ENCODE data around the gene HMGCR. TPM values are rescaled to one million over a fixed set of nuclear protein-coding genes. Genes with fewer than 3 reads are reported as not detected.

Gene HMGCR
- total RNA-seq, 1 experiment from 2014 or later = 22.0 TPM

GRCh38 chr5:75384218-75384617, 47.2 kb downstream of the HMGCR start:
- Histone ChIP-seq H3K4me3 (ENCODE audit: low read length) (no peak overlapping the region), H3K4me1 (ENCODE audit: insufficient read depth, low read length) (no peaks in the 10 kb centered on the region; the same call in 1 of the 2 replicates), H3F3A (ENCODE audit: low read length, unreplicated experiment) (no peaks in the 10 kb centered on the region), H3K27me3 (ENCODE audit: low read length) (no peaks in the 10 kb centered on the region), H2AFZ (ENCODE audit: low read length) (no peak overlapping the region), H3K9me3 (ENCODE audit: low read length) (no peaks in the 10 kb centered on the region), H4K20me1 (ENCODE audit: low read length) (no peaks in the 10 kb centered on the region), H3K9me2 (replicated peaks; ENCODE audit: low read length) (no peaks in the 10 kb centered on the region), H3K9ac (ENCODE audit: low read length) (no peak overlapping the region), H3K36me3 (ENCODE audit: low read depth, low read length) (peaks cover 5% of the 10 kb centered on the region), H3K27ac (ENCODE audit: low read length) (no peak overlapping the region), H3K4me2 (ENCODE audit: low read length) (peak overlapping the region; percentile 13; the same call in 1 of the 2 replicates), H3K79me2 (ENCODE audit: low read length) (no peaks in the 10 kb centered on the region)
- intact Hi-C loops (cut with micrococcal nuclease) = no loop called here
- no peak for TF ChIP-seq EZH2 (IDR thresholded peaks at IDR 0.05; ENCODE audit: low read length, unreplicated experiment)
- no peak for TF ChIP-seq EZH2phosphoT487 (IDR thresholded peaks at IDR 0.05; ENCODE audit: borderline replicate concordance, low read length)
- TF ChIP-seq CTCF (conservative IDR thresholded peaks at IDR 0.05; ENCODE audit: low read depth, low read length) = no peak
- DNase-seq (peak; percentile 20), ATAC-seq (no peak)
- no TSS peak for BruUV-seq (replicated peaks)
- POLR2A ChIA-PET (ENCODE audit: unreplicated experiment) = no interaction called here
- CTCF ChIA-PET = no interaction called here

DNA sequence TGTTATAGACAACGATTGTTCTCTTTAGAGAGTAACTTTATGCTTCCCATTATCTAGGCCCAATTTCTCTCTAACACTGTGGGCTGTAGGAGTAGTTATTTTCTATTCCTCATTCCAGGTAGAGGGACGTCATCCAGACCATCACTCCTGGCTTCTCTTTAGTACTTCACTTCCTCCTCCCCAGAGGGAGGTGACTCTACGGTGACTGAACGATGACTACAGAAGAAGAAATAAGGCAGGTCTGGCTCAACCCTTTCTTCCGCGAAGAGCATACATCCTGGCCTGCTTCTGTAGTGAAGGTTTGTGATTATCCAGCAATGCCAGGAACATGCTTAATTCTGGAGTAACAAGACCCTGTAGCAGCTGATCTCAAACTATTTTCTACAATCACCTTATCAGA, 50.8 kb downstream of the HMGCR start:
- intact Hi-C loops (cut with micrococcal nuclease) = no loop called here
- BruUV-seq (replicated peaks) = no TSS peak
- H3K9me2 ChIP-seq (replicated peaks; ENCODE audit: low read length) = no peaks in the 10 kb centered on the region
- H3F3A ChIP-seq (ENCODE audit: low read length, unreplicated experiment) = no peaks in the 10 kb centered on the region
- TF ChIP-seq CTCF (conservative IDR thresholded peaks at IDR 0.05; ENCODE audit: low read depth, low read length) (no peak), EZH2phosphoT487 (IDR thresholded peaks at IDR 0.05; ENCODE audit: borderline replicate concordance, low read length) (no peak), EZH2 (IDR thresholded peaks at IDR 0.05; ENCODE audit: low read length, unreplicated experiment) (no peak)
- POLR2A ChIA-PET (ENCODE audit: unreplicated experiment) = no interaction called here
- H3K4me1 ChIP-seq (ENCODE audit: insufficient read depth, low read length) = no peaks in the 10 kb centered on the region; the same call in 1 of the 2 replicates
- CTCF ChIA-PET = no interaction called here
- no peak overlapping the region for H2AFZ ChIP-seq (ENCODE audit: low read length)
- H3K4me3 ChIP-seq (ENCODE audit: low read length) = no peak overlapping the region
- H3K9ac ChIP-seq (ENCODE audit: low read length) = no peak overlapping the region
- peak; percentile 31 for DNase-seq
- no peak overlapping the region for H3K4me2 ChIP-seq (ENCODE audit: low read length)
- H3K79me2 ChIP-seq (ENCODE audit: low read length) = no peaks in the 10 kb centered on the region
- no peaks in the 10 kb centered on the region; the same call in 1 of the 2 replicates for H3K36me3 ChIP-seq (ENCODE audit: low read depth, low read length)
- H4K20me1 ChIP-seq (ENCODE audit: low read length) = no peaks in the 10 kb centered on the region
- H3K27ac ChIP-seq (ENCODE audit: low read length) = no peak overlapping the region
- peak; percentile 57 for ATAC-seq
- H3K27me3 ChIP-seq (ENCODE audit: low read length) = no peaks in the 10 kb centered on the region
- H3K9me3 ChIP-seq (ENCODE audit: low read length) = no peaks in the 10 kb centered on the region

- no peak for ATAC-seq
- CTCF ChIA-PET = no interaction called here
Observed at GRCh38 chr5:75389430-75389829, 52.4 kb downstream of the HMGCR start.

More at GRCh38 chr5:75389430-75389829, 52.4 kb downstream of the HMGCR start:
- Histone ChIP-seq H3K9ac (ENCODE audit: low read length) (no peak overlapping the region), H3K4me3 (ENCODE audit: low read length) (no peak overlapping the region), H4K20me1 (ENCODE audit: low read length) (no peaks in the 10 kb centered on the region), H3K27me3 (ENCODE audit: low read length) (no peaks in the 10 kb centered on the region), H3F3A (ENCODE audit: low read length, unreplicated experiment) (no peaks in the 10 kb centered on the region), H3K79me2 (ENCODE audit: low read length) (no peaks in the 10 kb centered on the region), H3K36me3 (ENCODE audit: low read depth, low read length) (no peaks in the 10 kb centered on the region; the same call in 1 of the 2 replicates), H3K27ac (ENCODE audit: low read length) (no peak overlapping the region), H3K4me2 (ENCODE audit: low read length) (no peak overlapping the region), H3K4me1 (ENCODE audit: insufficient read depth, low read length) (no peaks in the 10 kb centered on the region), H2AFZ (ENCODE audit: low read length) (no peak overlapping the region), H3K9me2 (replicated peaks; ENCODE audit: low read length) (no peaks in the 10 kb centered on the region), H3K9me3 (ENCODE audit: low read length) (no peaks in the 10 kb centered on the region)
- POLR2A ChIA-PET (ENCODE audit: unreplicated experiment) = no interaction called here
- BruUV-seq (replicated peaks) = no TSS peak
- intact Hi-C loops (cut with micrococcal nuclease) = no loop called here
- DNase-seq = no peak
- TF ChIP-seq EZH2phosphoT487 (IDR thresholded peaks at IDR 0.05; ENCODE audit: borderline replicate concordance, low read length) (no peak), CTCF (conservative IDR thresholded peaks at IDR 0.05; ENCODE audit: low read depth, low read length) (no peak), EZH2 (IDR thresholded peaks at IDR 0.05; ENCODE audit: low read length, unreplicated experiment) (no peak)

All from PC-3 (cell line).